Chondrocyte (in vitro differentiated cells): ENCODE data around the gene LRIT2. TPM values are rescaled to one million over a fixed set of nuclear protein-coding genes. Genes with fewer than 3 reads are reported as not detected.

Experiments
- DNase-seq: peaks from one replicate; pipeline ENCODE4 v3.0.0; 2021; ENCODE audit warnings: mixed read lengths, low spot score
- H3K27ac Mint-ChIP-seq: one replicate; pipeline ENCODE4 v1.8.0; 2021; ENCODE audit warnings: mild to moderate bottlenecking, moderate library complexity, mixed read lengths; ENCODE audit not compliant: unreplicated experiment
- H3K27me3 Mint-ChIP-seq: 2 replicates; pipeline ENCODE4 v1.8.0; 2021; ENCODE audit warnings: low read depth, mixed read lengths
- H3K36me3 Mint-ChIP-seq: 2 replicates; pipeline ENCODE4 v1.8.0; 2021; ENCODE audit warnings: low read depth, mixed read lengths
- H3K4me1 Mint-ChIP-seq: 2 replicates; pipeline ENCODE4 v1.8.0; 2021; ENCODE audit warnings: low read depth, mild to moderate bottlenecking, mixed read lengths
- H3K4me3 Mint-ChIP-seq: one replicate; pipeline ENCODE4 v1.8.0; 2021; ENCODE audit warnings: mild to moderate bottlenecking, moderate library complexity, mixed read lengths; ENCODE audit not compliant: unreplicated experiment
- H3K9me3 Mint-ChIP-seq: 2 replicates; pipeline ENCODE4 v1.8.0; 2021; ENCODE audit warnings: low read depth, mixed read lengths
- total RNA-seq: library from RNA; stranded (reverse); gene quantifications from 3 replicates; pipeline ENCODE4 v1.2.1, GENCODE V29; 2021
- TF ChIP-seq, protein P1 (sequence below): fragments of 200-600 bp; sonication (generic); IDR thresholded peaks from 2 replicates; pipeline ENCODE4 v1.5.0; 2021; ENCODE audit warnings: antibody characterized with exemption, mild to moderate bottlenecking, moderate library complexity

Gene LRIT2
- total RNA-seq, 1 donor from 2014 or later, result not detected

DNA sequence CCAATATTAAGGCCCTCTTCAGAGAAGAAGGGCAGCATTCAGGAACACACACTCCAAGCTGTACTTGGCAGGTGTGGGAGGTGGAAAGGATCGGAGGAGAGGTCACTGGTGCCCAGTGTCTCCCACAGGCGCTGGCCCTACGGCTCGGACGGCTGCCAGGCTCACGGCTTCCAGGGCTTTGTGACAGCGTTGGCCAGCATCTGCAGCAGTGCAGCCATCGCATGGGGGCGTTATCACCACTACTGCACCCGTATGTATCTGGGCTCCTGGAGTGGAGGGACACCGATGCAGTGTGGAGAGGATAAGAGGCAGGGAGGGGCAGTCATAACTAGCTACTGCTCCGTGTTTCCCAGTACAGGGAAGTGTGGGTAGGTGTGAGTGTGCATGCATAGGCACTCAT lies 23.4 kb upstream of the LRIT2 start:
- Mint-ChIP-seq H3K9me3 (no peaks in the 10 kb centered on the region), H3K4me3 (no peak overlapping the region), H3K27me3 (peaks cover 19% of the 10 kb centered on the region), H3K36me3 (no peaks in the 10 kb centered on the region), H3K4me1 (no peaks in the 10 kb centered on the region), H3K27ac (no peak overlapping the region)
- no peak for DNase-seq
- TF ChIP-seq, protein P1, sequence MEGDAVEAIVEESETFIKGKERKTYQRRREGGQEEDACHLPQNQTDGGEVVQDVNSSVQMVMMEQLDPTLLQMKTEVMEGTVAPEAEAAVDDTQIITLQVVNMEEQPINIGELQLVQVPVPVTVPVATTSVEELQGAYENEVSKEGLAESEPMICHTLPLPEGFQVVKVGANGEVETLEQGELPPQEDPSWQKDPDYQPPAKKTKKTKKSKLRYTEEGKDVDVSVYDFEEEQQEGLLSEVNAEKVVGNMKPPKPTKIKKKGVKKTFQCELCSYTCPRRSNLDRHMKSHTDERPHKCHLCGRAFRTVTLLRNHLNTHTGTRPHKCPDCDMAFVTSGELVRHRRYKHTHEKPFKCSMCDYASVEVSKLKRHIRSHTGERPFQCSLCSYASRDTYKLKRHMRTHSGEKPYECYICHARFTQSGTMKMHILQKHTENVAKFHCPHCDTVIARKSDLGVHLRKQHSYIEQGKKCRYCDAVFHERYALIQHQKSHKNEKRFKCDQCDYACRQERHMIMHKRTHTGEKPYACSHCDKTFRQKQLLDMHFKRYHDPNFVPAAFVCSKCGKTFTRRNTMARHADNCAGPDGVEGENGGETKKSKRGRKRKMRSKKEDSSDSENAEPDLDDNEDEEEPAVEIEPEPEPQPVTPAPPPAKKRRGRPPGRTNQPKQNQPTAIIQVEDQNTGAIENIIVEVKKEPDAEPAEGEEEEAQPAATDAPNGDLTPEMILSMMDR, result no peak

DNA sequence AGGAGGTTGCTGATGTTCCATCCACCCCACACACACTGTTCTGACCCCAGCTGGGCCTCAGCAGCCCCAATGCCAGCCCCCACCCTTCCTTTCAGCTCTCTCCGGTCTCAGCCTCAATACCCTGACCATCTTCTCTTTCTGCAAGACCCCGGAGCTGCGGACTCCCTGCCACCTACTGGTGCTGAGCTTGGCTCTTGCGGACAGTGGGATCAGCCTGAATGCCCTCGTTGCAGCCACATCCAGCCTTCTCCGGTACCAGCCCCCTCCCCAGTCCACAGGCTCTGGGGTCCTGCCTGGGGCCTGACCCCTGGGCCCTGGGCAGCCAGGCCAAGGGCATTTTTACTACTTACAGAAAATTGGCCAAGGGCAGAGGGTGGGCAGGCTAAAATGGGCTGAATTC lies 22.2 kb upstream of the LRIT2 start:
- Mint-ChIP-seq H3K27ac (no peak overlapping the region), H3K27me3 (peaks cover 16% of the 10 kb centered on the region), H3K4me3 (no peak overlapping the region), H3K4me1 (no peaks in the 10 kb centered on the region), H3K36me3 (no peaks in the 10 kb centered on the region), H3K9me3 (no peaks in the 10 kb centered on the region)
- DNase-seq, result no peak
- TF ChIP-seq, protein P1, result no peak

DNA sequence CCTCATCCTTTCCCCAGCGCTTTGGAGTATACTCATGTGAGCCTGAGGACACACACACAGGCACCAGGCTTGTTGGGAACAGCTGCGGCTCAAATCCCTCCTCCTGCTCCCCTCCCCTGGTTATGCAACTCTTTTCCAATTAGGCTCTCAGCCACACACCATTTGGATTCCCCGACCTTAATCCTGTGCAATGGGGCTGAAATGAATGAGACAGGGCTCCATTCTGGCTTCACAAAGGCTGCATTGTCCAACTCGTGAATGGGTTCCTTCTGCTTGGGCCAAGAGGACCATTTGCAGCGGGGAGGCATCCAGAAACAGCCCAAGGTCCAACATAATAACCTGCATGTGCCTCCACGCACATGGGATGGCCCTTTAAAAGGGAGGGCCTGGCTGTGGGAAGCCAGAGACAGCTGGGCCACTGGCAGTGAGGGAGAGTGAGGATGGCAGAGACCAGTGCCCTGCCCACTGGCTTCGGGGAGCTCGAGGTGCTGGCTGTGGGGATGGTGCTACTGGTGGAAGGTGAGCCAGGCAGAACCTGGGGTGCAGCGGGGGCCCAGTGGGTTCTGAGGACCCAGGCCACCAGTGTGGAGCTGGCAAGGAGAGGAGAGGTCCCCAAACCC lies 19.4 kb upstream of the LRIT2 start, which contains the start of gene RGR:
Gene RGR, plus strand, starts transcription at position 403 of the 620 bp plus-strand sequence. Its CDS starts 38 bp downstream, at position 441.
- peaks cover 14% of the 10 kb centered on the region for H3K27me3 Mint-ChIP-seq
- no peaks in the 10 kb centered on the region for H3K4me1 Mint-ChIP-seq
- no peak within 1 kb of the TSS for H3K27ac Mint-ChIP-seq
- TF ChIP-seq, protein P1, result no peak
- no peak within 1 kb of the TSS for H3K4me3 Mint-ChIP-seq
- no peak for DNase-seq
- no peaks in the 10 kb centered on the region for H3K36me3 Mint-ChIP-seq
- H3K9me3 Mint-ChIP-seq, result no peaks in the 10 kb centered on the region

DNA sequence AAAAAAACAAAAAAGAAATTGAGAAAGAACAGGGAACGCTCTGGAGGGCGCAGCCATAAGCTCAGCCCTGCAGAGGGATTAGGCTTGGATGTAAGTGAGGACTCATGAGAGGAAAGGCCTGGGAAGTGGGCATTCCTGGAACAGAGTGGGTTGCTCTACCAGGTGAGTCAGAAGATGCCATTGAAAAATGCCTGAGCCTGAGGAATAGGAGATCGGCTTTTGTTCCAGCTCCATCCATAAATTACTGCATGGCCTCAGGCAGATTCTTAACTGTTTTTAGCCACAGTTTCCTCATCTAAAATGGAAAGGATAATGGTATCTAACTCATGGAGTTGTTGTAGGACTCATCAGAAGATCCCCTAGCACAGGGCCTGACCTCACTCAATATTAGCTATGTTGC lies 18.4 kb upstream of the LRIT2 start:
- peaks cover 20% of the 10 kb centered on the region for H3K27me3 Mint-ChIP-seq
- DNase-seq, result no peak
- H3K27ac Mint-ChIP-seq, result no peak overlapping the region
- H3K9me3 Mint-ChIP-seq, result no peaks in the 10 kb centered on the region
- TF ChIP-seq, protein P1, result no peak
- H3K4me3 Mint-ChIP-seq, result no peak overlapping the region
- H3K4me1 Mint-ChIP-seq, result no peaks in the 10 kb centered on the region
- no peaks in the 10 kb centered on the region for H3K36me3 Mint-ChIP-seq

DNA sequence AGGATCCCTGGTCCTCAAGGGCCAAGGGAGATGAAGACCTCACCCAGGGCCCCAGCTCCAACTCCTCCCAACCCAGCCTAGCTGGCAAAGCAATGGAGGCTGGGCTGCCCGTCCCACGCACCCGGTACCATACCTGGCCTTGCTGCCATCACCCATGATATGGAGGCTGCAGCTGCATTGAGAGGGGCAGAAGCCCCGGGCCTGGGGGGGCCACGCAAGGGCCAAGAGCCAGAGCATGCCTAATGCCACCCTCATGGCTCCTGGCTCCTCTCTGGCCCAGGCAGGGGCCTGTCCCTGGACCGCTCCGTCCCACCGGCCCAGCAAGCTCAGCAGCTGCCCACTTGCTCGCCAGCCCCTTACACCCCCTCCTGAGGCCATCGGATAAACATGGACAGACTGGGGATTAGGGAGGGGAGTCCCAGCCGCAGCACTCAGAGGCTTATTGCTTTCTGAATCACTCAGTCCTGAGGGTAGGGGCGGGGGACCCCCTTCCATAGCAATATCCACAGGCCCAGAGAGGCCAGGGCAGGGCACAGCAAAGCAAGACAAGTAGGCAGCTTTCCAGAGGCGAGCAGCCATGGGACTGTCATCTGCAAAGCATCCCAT lies 15.9 kb upstream of the LRIT2 start, which contains the start of gene LRIT1:
Gene LRIT1, minus strand, starts transcription at position 362 of the 606 bp plus-strand sequence. Its CDS starts 107 bp downstream, at position 255.
- H3K27ac Mint-ChIP-seq, result no peak within 1 kb of the TSS
- no peak for DNase-seq
- H3K9me3 Mint-ChIP-seq, result no peaks in the 10 kb centered on the region
- peaks cover 31% of the 10 kb centered on the region for H3K27me3 Mint-ChIP-seq
- no peaks in the 10 kb centered on the region for H3K4me1 Mint-ChIP-seq
- no peaks in the 10 kb centered on the region for H3K36me3 Mint-ChIP-seq
- H3K4me3 Mint-ChIP-seq, result no peak within 1 kb of the TSS
- TF ChIP-seq, protein P1, result no peak
